HG03565 (cell line): ENCODE measurements around the gene TSPAN31.

Source experiments
- ATAC-seq: cut with Tn5 transposase; IDR thresholded peaks from one replicate; pipeline ENCODE4 v1.9.1; 2021; ENCODE audit warnings: mild to moderate bottlenecking, moderate library complexity; ENCODE audit not compliant: unreplicated experiment

TSPAN31 gene

GRCh38 chr12:57735198-57735855 is 9.5 kb upstream of the TSPAN31 start:
- ATAC-seq, result no peak

GRCh38 chr12:57735952-57736740 is 8.7 kb upstream of the TSPAN31 start:
- ATAC-seq, result no peak

GRCh38 chr12:57736741-57737466 is 7.9 kb upstream of the TSPAN31 start:
- no peak for ATAC-seq

DNA sequence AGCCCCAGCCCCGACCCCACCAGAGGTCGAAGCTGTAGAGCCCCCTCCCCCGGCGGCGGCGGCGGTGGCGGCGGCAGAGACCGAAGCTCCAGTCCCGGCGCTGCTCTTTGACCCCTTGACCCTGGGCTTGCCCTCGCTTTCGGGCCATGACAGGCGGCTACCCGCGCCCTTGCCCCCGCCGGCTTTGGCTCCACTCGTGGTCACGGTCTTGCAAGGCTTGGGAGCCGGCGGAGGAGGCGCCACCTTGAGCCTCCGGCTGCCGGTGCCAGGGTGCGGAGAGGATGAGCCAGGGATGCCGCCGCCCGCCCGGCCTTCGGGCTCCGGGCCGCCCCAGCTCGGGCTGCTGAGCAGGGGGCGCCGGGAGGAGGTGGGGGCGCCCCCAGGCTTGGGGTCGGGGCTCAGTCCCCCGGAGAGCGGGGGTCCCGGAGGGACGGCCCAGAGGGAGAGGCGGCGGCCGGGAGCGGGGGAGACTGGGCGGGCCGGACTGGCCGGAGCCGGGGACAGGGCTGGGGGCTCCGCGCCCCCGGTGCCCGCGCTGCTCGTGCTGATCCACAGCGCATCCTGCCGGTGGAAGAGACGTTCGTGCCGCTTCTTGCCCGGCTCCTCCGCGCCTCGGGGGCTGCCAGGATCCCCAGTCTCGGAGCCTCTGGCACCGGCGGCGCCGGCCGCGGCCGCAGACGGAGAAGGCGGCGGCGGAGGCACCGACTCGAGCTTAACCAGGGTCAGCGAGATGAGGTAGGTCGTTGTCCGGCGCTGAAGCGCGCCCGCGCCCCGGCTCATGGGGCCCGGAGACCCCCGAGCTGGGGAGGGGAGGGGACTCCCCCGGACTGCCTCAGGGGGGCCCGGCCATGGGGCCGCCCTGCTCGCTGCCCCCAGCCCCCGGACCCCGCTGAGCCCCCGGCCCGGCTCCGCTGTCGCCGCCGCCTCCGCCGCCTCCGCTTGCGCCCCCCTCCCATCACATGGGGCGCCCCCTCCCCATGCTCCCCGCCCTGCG is 7.1 kb upstream of the TSPAN31 start:
- no peak for ATAC-seq

DNA sequence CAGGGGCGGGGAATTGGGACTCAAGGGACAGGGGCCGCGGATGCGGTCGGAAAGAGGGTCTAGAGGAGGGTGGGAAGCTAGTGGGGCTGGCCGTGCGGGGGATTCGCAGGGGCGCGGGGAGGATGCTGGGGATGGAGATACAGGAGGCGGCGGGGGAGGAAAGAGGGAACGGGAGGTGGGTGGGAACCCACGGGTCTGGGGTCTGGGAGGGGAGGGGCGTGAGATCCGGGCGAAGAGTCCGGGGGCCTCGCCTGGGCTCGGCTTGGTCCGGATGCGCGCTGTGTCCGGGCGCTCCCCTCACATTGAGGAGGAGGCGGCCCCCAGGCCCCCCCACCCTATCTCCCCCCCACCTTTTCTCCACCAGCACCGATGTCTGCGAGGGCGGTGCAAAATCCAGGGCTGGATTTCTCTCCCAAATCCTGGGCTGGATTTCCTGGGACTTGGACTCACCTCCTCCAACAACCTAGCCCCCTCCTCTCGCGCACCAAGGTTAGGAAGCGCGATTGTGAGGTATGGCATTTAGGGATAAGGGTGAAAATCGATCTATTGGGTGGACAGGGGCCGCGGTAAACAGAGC is 6.1 kb upstream of the TSPAN31 start, which contains the start of gene AGAP2:
Gene AGAP2, minus strand, starts transcription at position 82 of the 577 bp plus-strand sequence. CDS start 496 bp downstream, outside the sequence.
- no peak for ATAC-seq

DNA sequence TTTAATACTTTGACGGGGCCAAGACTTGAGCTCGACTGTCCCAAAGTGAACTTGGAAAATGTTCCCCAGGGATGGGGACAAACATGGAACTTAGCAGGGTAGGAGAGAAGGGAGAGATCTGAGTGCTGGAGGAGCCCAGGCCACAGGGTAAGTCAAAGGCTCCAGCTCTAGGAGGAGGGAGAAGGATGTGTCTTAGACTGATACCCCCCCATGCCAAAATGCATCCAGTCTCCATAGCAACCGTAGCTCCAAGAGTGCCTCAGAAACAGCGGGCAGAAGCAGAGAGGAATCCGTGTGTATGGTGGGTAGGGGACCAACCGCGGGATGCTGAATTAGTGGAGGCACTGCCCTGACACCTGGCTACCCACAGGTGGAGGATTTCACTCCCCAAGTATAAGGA is 5.5 kb upstream of the TSPAN31 start:
- no peak for ATAC-seq

- no peak for ATAC-seq
These were observed 4.8 kb upstream of the TSPAN31 start for GRCh38 chr12:57739914-57740538.

DNA sequence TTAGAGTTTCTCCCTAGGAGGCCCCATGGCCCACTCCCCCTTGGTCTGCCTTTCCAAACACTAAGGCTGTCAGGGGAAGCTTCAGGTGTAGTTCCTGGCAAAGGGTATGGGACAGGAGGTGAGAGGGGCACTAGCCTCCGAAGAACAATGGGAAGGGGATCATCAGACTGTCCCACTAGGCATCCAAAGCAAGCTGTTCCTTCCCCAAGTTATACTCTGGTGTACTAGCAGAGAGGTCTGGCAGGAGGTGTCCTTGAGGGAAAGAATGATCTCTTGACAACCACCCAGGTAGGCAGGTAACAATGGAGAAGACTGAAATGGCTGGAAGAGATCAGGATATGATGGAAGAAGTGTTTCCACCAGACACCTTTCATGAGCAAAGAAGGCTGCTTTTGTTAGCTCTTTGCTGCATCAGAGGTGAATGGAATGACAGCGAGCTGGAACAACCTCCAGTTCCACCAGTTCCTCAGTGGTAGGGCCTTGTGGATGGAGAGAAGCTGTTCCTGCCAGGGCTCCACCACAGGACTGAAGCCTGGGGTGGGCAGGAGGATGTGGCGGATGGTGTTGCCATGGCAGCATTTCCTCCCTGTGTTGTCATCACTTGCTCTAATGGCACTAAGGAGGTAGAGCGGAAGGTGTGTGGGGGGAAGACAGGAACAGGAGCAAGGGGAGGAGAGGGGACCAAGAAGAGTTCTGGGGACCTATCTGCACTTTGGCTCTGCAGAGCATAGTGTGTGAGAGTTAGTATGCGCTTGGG is 4.0 kb upstream of the TSPAN31 start:
- peak; percentile 44 for ATAC-seq

- ATAC-seq, result no peak
These were observed 3.4 kb upstream of the TSPAN31 start for GRCh38 chr12:57741413-57741789.

- ATAC-seq, result peak; percentile 31
These were observed 2.7 kb upstream of the TSPAN31 start for GRCh38 chr12:57741844-57742738.

DNA sequence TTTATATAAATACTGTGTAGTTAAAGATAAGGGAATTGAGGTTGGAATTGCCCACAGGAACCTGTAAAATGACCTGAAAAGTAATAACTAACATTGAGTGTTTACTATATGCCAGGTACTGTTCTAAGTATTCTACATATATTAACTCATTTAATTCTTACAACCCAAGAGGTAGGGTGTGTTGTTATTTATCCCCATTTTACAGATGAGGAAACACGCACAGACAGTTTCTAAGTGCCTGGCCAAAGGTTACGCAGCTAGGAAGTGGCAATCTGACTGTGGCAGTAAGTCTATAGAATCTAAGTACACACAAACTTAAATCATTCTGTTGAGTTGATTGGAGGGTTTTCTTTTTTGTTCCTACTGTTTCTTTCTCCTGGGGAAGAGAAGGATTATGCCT is 1.1 kb upstream of the TSPAN31 start:
- no peak for ATAC-seq

DNA sequence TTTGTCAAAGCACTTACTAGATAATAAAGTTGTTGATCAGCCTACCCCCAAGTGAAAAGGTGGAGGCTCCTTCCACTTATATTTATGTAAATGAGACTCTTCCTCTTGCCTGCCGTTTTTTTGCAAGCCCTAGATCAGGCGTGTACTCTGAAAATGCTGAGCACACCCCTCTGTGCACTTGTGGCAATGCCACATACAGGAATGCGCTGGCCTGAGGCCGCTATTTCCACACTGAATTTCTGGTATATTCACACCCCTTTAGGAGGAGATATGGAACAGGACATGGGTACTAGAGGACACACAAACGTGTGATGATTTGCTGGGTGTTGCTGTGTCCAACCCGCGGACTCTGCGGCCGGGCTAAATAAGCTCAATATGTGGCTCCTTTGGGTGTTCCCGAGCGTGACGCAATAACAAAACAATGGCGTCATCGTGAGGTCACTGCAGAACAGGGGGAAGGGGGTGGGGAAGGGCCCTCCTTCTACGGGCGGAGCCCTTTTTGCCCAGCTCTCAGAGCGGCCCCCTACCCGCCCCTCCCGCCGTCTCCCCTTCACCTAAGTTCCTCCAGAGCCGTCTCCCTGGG is 554 bp upstream of the TSPAN31 start:
- peak; percentile 13 for ATAC-seq

DNA sequence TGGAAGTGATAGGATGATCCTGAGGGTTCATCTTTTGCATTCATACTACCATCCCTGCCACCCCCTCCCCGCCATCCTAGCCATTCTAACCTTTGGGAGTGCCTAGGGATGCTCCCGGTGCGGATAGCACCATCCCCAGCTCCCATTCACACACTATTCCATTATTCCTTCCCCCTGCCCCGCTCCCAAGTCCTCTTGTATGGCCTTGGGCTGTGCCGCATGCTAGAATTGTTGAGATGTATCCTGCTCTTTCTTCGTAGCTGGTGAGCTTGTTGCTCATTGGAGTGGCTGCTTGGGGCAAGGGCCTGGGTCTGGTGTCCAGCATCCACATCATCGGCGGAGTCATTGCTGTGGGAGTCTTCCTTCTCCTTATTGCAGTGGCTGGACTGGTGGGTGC is 644 bp downstream of the TSPAN31 start:
- no peak for ATAC-seq

DNA sequence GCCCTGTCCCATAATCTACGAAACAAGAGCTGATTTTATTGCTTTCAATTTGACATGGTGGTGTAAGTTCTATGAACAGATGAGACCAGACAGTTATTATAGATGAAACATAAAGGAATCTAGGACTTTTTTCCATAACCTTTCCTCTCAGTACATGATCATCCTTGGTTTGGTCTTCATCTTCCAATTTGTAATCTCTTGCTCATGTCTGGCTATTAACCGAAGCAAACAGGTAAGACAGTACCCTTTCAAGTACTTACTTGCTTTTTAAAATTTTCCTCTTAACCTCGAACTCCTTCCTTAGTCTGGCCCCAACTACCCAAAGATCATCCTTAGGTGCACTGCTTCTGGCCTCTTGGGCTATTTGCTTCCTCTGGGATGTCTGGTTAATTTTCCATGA is 1.2 kb downstream of the TSPAN31 start:
- no peak for ATAC-seq

DNA sequence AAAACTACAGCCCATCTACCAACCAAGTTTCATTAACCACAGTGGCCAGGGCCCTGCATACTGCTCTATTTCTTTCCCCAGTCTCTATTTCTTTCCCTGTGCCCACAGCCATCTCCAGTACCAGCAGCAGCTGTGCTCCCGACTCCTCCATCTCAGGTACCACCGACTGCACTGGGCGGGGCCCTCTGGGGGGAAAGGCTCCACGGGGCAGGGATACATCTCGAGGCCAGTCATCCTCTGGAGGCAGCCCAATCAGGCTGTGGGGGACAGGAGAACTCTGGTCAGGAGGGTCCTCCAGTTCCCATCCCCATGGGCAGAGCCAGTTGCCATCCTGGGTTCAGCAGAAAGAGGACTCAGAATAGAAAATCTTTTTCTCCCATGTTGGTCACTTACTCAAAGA is 4.2 kb downstream of the TSPAN31 start:
- ATAC-seq, result no peak

- ATAC-seq, result no peak
These were observed 6.0 kb downstream of the TSPAN31 start for GRCh38 chr12:57750561-57751431.

DNA sequence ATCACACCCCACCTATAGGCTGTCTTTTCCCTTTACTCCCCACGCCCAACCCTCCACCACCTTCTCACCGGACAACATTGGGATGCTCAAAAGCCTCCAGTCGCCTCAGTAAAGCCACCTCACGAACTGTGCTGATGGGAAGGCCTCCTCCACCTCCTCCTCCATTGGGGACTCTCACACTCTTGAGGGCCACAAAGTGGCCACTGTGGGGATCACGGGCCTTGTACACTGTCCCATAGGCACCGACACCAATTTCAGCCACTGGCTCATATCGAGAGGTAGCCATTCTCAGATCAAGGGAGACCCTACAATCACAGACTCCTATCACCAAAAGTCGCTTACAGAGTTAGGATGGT is 6.6 kb downstream of the TSPAN31 start:
- no peak for ATAC-seq
